ENCODE data around the gene TRIM44.

Gene TRIM44

GRCh38 chr11:35662649-35663407 lies at the start of gene TRIM44:
TRIM44 (plus strand) TSS chr11:35662775; CDS start chr11:35663112, 337 bp downstream.
- DNase-seq: peak; percentile 71

GRCh38 chr11:35614939-35615569 lies 47.5 kb upstream of the TRIM44 start:
- DNase-seq: no peak

- DNase-seq: peak; percentile 6
Observed at GRCh38 chr11:35615921-35616900, 46.4 kb upstream of the TRIM44 start.

- no peak for DNase-seq
Observed at GRCh38 chr11:35617316-35617686, 45.3 kb upstream of the TRIM44 start.

- DNase-seq: no peak
Observed at GRCh38 chr11:35617687-35618496, 44.7 kb upstream of the TRIM44 start, which contains the start of gene FJX1. FJX1 (plus strand) TSS chr11:35618460; CDS start chr11:35618637, 177 bp downstream.

GRCh38 chr11:35618497-35619115 lies 44.0 kb upstream of the TRIM44 start:
- DNase-seq: no peak

- DNase-seq: no peak
Observed at GRCh38 chr11:35619116-35619854, 43.3 kb upstream of the TRIM44 start.

GRCh38 chr11:35619855-35620640 lies 42.5 kb upstream of the TRIM44 start:
- DNase-seq: no peak

- DNase-seq: no peak
Observed at GRCh38 chr11:35620795-35621194, 41.8 kb upstream of the TRIM44 start.

GRCh38 chr11:35621620-35622019 lies 41.0 kb upstream of the TRIM44 start:
- DNase-seq: no peak

- no peak for DNase-seq
Observed at GRCh38 chr11:35622070-35622469, 40.5 kb upstream of the TRIM44 start.

- no peak for DNase-seq
Observed at GRCh38 chr11:35623621-35624168, 38.9 kb upstream of the TRIM44 start.

- DNase-seq: no peak
Observed at GRCh38 chr11:35624316-35624715, 38.3 kb upstream of the TRIM44 start.

- DNase-seq: no peak
Observed at GRCh38 chr11:35624781-35625180, 37.8 kb upstream of the TRIM44 start.

- no peak for DNase-seq
Observed at GRCh38 chr11:35626501-35626900, 36.1 kb upstream of the TRIM44 start.

GRCh38 chr11:35629511-35629910 lies 33.1 kb upstream of the TRIM44 start:
- DNase-seq: no peak

- DNase-seq: no peak
Observed at GRCh38 chr11:35629914-35630313, 32.7 kb upstream of the TRIM44 start.

- no peak for DNase-seq
Observed at GRCh38 chr11:35631891-35632290, 30.7 kb upstream of the TRIM44 start.

- no peak for DNase-seq
Observed at GRCh38 chr11:35632301-35632700, 30.3 kb upstream of the TRIM44 start.

- DNase-seq: no peak
Observed at GRCh38 chr11:35633827-35634423, 28.6 kb upstream of the TRIM44 start.

Data from activated gamma-delta T cell treated with Interleukin-2 at 50 U/mL for 16 hours (primary cell).